GM18502 (cell line): ENCODE data around the gene RELCH.

Source experiments
- ATAC-seq: cut with Tn5 transposase; IDR thresholded peaks from one replicate; pipeline ENCODE4 v1.9.1; 2021; ENCODE audit warnings: mild to moderate bottlenecking; ENCODE audit not compliant: unreplicated experiment, poor library complexity

The RELCH gene

GRCh38 chr18:62186499-62186773 is 619 bp upstream of the RELCH start:
- ATAC-seq = no peak

GRCh38 chr18:62187543-62188510 is 772 bp downstream of the RELCH start:
- ATAC-seq = peak; percentile 0

GRCh38 chr18:62189208-62189607 is 2.2 kb downstream of the RELCH start:
- no peak for ATAC-seq

- no peak for ATAC-seq
These were observed 9.0 kb downstream of the RELCH start for GRCh38 chr18:62196079-62196478.

GRCh38 chr18:62196980-62197379 is 9.9 kb downstream of the RELCH start:
- ATAC-seq = no peak

- ATAC-seq = no peak
These were observed 11.2 kb downstream of the RELCH start for GRCh38 chr18:62198259-62198658.

GRCh38 chr18:62199629-62200028 is 12.6 kb downstream of the RELCH start:
- ATAC-seq = no peak

GRCh38 chr18:62200121-62200914 is 13.3 kb downstream of the RELCH start:
- no peak for ATAC-seq

- ATAC-seq = no peak
These were observed 14.8 kb downstream of the RELCH start for GRCh38 chr18:62201870-62202269.

GRCh38 chr18:62205824-62206223 is 18.8 kb downstream of the RELCH start:
- no peak for ATAC-seq

GRCh38 chr18:62206593-62206992 is 19.5 kb downstream of the RELCH start:
- no peak for ATAC-seq

- no peak for ATAC-seq
These were observed 22.0 kb downstream of the RELCH start for GRCh38 chr18:62209046-62209445.

- no peak for ATAC-seq
These were observed 23.1 kb downstream of the RELCH start for GRCh38 chr18:62210138-62210537.

GRCh38 chr18:62211325-62211828 is 24.3 kb downstream of the RELCH start:
- no peak for ATAC-seq

- no peak for ATAC-seq
These were observed 27.7 kb downstream of the RELCH start for GRCh38 chr18:62214790-62215189.

- no peak for ATAC-seq
These were observed 37.2 kb downstream of the RELCH start for GRCh38 chr18:62224229-62224628.

- no peak for ATAC-seq
These were observed 39.0 kb downstream of the RELCH start for GRCh38 chr18:62226047-62226446.

GRCh38 chr18:62236252-62236651 is 49.2 kb downstream of the RELCH start:
- ATAC-seq = no peak

- no peak for ATAC-seq
These were observed 52.4 kb downstream of the RELCH start for GRCh38 chr18:62239475-62239874.

GRCh38 chr18:62242955-62243354 is 55.9 kb downstream of the RELCH start:
- ATAC-seq = no peak

- no peak for ATAC-seq
These were observed 58.1 kb downstream of the RELCH start for GRCh38 chr18:62245177-62245576.
